Choroid plexus epithelial cell (primary cell): ENCODE results near the gene BCAN.
A peak's percentile ranks its signal among the peaks of the same experiment; 100 is the strongest.

ENCODE experiments used
- DNase-seq: peaks from one replicate; pipeline ENCODE4 v3.0.0-alpha.2; 2010; ENCODE audit warnings: low read depth
- H3K4me3 ChIP-seq: 2 replicates; pipeline ENCODE4 v1.5.1; 2011; ENCODE audit warnings: low read depth, mild to moderate bottlenecking, control low read depth, low read length, moderate library complexity
- TF ChIP-seq, protein P1 (sequence below): conservative IDR thresholded peaks from 2 replicates; pipeline ENCODE4 v1.5.1; 2011; ENCODE audit warnings: low read depth, mild to moderate bottlenecking, control low read depth, inconsistent platforms, low read length, moderate library complexity

Gene BCAN

GRCh38 chr1:156616463-156616862 is 25.5 kb upstream of the BCAN start:
- peak; percentile 73 for DNase-seq
- H3K4me3 ChIP-seq: no peak overlapping the region
- TF ChIP-seq, protein P1, sequence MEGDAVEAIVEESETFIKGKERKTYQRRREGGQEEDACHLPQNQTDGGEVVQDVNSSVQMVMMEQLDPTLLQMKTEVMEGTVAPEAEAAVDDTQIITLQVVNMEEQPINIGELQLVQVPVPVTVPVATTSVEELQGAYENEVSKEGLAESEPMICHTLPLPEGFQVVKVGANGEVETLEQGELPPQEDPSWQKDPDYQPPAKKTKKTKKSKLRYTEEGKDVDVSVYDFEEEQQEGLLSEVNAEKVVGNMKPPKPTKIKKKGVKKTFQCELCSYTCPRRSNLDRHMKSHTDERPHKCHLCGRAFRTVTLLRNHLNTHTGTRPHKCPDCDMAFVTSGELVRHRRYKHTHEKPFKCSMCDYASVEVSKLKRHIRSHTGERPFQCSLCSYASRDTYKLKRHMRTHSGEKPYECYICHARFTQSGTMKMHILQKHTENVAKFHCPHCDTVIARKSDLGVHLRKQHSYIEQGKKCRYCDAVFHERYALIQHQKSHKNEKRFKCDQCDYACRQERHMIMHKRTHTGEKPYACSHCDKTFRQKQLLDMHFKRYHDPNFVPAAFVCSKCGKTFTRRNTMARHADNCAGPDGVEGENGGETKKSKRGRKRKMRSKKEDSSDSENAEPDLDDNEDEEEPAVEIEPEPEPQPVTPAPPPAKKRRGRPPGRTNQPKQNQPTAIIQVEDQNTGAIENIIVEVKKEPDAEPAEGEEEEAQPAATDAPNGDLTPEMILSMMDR: peak; percentile 35

- TF ChIP-seq, protein P1: peak; percentile 60
- H3K4me3 ChIP-seq: no peak within 1 kb of the TSS
- peak; percentile 30 for DNase-seq
These were observed 22.9 kb upstream of the BCAN start, which contains the start of gene HAPLN2 for GRCh38 chr1:156618853-156619581. TSS of gene HAPLN2 (plus strand) at chr1:156619415. CDS start at chr1:156623491, 4,076 bp downstream.

- no peak for DNase-seq
- TF ChIP-seq, protein P1: no peak
- H3K4me3 ChIP-seq: no peak overlapping the region
These were observed 22.3 kb upstream of the BCAN start for GRCh38 chr1:156619582-156619955.

DNA sequence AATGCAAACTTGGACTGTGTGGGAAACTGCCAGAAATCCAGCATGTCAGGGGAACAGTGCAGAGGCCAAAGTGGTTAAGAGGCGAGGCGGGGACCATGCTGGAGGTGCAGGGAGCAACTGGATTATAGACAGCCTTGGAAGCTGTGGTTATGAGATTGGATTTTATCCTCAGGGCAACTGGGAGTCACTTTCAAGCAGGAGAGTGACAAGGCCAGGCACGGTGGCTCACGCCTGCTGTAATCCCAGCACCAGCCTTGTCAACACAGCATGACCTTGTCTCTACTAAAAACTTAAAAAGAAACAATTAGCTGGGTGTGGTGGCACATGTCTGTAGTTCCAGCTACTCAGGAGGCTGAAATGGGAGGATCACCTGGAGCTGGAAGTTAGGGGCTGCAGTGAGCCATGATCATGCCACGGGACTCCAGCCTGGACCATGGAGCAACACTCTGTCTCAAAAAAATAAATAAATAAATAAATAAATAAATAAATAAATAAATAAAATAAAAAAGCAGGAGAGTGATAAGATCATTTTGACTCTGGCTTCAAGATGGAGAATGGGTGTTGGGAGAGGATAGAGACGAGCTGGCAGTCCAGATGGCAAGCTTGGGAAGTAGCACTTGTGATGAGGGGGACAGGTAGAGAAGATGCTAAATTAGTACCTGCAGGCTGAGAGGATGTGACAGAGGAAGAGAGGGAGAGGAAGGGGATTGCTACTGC is 19.2 kb upstream of the BCAN start:
- no peak for DNase-seq
- H3K4me3 ChIP-seq: no peak overlapping the region
- TF ChIP-seq, protein P1: no peak

- DNase-seq: peak; percentile 51
These were observed 17.7 kb upstream of the BCAN start for GRCh38 chr1:156623946-156624813.

DNA sequence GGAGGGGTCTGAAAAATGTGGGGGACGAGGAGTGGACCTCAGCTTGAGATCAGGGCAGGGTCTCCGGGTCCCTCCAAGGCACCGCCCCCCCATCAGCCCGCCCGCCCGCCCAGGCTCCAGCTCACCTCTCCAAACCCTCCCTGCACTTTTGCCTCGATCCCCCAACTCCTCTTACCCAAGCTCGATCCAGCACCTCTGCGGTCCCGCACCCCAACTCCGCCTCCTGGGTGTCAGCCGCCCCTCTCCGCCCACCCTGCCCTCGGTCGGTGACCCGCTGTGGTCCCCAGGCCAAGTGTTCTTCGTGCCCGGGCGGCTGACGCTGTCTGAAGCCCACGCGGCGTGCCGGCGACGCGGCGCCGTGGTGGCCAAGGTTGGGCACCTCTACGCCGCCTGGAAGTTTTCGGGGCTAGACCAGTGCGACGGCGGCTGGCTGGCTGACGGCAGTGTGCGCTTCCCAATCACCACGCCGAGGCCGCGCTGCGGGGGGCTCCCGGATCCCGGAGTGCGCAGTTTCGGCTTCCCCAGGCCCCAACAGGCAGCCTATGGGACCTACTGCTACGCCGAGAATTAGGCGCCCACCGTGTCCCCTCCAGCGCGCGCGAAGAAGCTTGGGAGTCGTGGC is 17.0 kb upstream of the BCAN start:
- no peak for DNase-seq
- TF ChIP-seq, protein P1: no peak
- peak overlapping the region; percentile 43 for H3K4me3 ChIP-seq

More at GRCh38 chr1:156623946-156624813, 17.7 kb upstream of the BCAN start:
- peak overlapping the region; percentile 43 for H3K4me3 ChIP-seq
- TF ChIP-seq, protein P1: peak; percentile 52
